IPS-NIHi7 (cell line): ENCODE results near the gene KIAA1671.

ENCODE experiments used
- DNase-seq: peaks from one replicate; pipeline ENCODE4 v3.0.0; 2012; ENCODE audit warnings: mixed read lengths; ENCODE audit errors: extremely low spot score

The KIAA1671 gene

DNA sequence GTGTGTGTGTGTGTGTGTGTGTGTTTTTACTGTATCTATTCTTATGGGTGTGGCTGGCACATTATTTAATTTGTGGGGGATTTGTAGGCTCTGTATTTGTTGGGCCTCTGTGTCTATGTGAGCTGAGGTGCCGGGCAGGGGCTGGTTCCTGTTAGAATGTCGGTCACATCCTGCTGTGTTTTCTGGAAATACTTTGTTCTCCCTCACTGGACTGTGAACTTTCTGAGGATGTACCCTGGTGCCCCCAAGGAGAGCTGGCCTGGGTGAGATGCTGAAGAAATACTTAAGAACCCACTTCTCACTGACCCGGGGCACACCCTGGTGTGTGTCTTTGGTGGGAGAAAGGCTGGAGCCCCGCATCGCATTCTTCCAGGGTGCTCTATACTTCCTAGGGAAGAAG is 28.6 kb downstream of the KIAA1671 start:
- no peak for DNase-seq

GRCh38 chr22:24981656-24982055 is 29.1 kb downstream of the KIAA1671 start:
- no peak for DNase-seq

- DNase-seq, result no peak
These were observed 30.0 kb downstream of the KIAA1671 start for GRCh38 chr22:24982301-24983056.

GRCh38 chr22:24983151-24983550 is 30.6 kb downstream of the KIAA1671 start:
- DNase-seq, result no peak

GRCh38 chr22:24984122-24984521 is 31.6 kb downstream of the KIAA1671 start:
- DNase-seq, result no peak

- DNase-seq, result no peak
These were observed 33.3 kb downstream of the KIAA1671 start for GRCh38 chr22:24985826-24986214.

GRCh38 chr22:24986816-24987215 is 34.3 kb downstream of the KIAA1671 start:
- DNase-seq, result no peak

GRCh38 chr22:24989135-24989534 is 36.6 kb downstream of the KIAA1671 start:
- DNase-seq, result no peak

- no peak for DNase-seq
These were observed 37.0 kb downstream of the KIAA1671 start for GRCh38 chr22:24989541-24989951.

GRCh38 chr22:24990344-24990905 is 37.9 kb downstream of the KIAA1671 start:
- no peak for DNase-seq

DNA sequence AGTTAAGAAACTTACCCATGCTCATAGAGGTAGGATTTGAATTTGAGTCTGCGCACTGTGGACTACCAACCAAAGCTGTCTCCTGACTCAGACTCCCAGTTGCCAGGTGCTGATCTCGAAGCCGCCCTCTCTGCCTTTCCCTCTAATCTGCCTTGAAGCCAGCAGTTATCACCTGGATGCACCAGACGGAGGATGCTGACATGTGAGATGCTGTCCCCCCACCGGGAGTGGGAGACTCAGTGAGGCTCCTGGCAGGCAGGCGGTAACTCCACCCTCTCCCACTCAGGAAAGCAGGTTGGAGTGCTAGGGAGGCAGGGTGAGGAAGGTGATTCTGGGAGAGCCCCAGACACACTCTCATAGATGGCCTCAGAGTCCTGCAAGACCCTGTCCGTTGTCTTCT is 40.4 kb downstream of the KIAA1671 start:
- DNase-seq, result no peak

- peak; percentile 58 for DNase-seq
These were observed 41.7 kb downstream of the KIAA1671 start for GRCh38 chr22:24994070-24994763.

- no peak for DNase-seq
These were observed 43.2 kb downstream of the KIAA1671 start for GRCh38 chr22:24995649-24996180.

DNA sequence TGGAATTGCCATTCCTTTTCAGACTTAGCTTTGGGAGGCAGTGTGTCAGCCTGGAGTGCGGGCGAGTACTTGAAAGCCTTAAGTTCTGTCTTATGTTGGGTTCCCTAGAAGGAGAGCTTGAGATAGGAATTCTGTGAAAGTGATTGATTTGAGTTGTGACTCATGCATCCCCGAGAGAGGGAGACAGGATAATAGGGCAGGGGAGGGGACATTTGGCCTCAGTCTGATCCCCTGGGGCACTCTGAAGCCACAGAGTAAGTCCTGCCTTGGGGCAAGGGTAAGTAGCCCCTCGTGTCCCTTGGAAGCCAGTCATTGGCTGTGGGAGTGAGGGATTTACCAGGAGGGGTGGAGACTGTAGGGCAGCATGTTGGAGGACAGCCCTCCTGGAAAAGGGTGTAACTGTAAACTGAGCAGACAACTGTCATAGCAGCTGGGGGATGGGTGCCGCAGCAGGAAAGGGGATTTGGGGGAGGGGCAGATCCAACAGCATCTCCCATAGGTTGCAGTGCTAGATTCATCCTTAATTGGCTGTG is 44.0 kb downstream of the KIAA1671 start:
- DNase-seq, result peak; percentile 87

DNA sequence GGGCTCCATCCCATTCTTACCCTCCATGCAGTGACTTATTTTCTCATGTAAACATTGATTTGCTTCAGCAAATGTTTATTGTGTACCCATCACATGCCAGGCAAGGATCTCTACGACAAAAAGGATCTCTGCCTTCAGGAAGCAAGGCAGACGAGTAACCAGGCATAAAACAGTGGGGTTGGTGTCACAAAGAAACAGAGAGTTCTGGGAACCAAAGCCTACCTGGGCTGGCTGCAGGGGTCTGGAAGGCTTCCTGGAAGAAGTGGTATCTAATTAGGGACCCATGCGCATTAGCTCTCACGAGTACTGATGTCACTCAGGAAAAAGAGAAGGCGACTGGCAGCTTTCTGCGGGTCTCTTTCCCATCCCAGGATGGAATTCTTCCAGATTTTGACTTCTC is 44.5 kb downstream of the KIAA1671 start:
- DNase-seq, result no peak

DNA sequence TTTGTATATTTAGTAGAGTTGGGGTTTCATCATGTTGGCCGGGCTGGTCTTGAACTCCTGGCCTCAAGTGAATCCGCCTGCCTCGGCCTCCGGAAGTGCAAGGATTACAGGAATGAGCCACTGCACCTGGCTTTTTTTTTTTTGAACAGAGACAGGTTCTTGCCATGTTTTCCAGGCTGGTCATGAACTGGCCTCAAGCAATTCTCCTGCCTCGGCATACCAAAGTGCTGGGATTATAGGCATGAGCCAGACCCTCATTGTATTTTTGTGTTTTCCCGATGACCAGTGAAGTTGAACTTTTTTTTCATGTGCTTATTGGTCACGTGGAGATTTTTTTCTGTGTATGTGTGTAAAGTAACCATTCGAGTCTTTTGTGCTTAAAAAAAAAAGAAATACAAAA is 48.2 kb downstream of the KIAA1671 start:
- no peak for DNase-seq

DNA sequence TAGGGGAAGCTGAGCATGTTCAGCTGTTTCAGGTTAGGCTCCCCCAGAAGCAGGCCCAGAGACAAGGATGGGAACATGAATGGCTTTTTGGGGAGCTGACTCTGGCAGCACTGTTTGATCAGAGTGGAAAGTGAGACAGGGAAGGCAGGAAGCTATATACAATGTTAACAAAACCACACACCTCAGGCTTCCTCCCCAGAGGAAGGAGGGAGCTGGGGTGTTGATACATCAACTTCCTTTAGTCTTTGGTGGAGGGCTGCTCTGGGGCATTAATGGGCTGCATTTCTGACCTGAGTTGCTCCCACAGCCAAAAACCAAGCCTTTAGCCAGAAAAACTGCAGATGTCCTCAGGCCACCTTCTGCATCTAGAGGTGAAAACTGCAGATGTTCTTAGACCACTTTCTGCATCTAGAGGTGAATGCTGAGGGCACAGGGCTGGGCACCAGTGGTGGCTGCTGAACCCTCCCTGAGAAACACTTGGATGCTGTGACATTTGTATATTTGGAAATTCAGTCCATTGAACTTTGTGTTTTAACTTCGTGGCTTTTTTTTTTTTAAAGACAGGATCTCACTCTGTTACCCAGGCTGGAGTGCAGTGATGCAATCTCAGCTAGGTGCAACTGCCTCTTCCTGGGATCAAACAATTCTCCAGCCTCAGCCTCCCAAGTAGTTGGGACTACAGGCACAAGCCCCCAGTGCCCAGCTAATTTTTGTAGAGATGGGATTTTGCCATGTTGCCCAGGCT is 49.9 kb downstream of the KIAA1671 start:
- DNase-seq, result no peak

DNA sequence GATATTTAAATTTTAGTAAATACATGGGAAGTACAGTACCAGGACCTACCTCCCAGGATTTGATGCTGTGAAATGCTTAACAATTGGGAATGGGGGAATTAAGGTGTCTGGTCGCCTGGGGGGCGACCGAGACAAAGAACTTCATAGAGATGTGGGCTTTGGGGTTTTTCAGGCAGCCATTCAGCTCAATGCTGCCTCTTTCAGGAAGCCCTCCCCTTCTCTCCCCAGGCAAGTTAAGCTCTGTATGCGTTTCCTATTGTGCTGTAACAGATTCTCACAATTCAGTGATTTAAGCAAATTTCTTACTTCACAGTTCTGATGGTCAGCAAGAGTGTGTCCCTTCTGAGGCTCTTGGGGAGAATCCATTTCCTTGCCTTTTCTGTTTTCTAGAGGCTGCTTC is 53.8 kb downstream of the KIAA1671 start:
- no peak for DNase-seq

DNA sequence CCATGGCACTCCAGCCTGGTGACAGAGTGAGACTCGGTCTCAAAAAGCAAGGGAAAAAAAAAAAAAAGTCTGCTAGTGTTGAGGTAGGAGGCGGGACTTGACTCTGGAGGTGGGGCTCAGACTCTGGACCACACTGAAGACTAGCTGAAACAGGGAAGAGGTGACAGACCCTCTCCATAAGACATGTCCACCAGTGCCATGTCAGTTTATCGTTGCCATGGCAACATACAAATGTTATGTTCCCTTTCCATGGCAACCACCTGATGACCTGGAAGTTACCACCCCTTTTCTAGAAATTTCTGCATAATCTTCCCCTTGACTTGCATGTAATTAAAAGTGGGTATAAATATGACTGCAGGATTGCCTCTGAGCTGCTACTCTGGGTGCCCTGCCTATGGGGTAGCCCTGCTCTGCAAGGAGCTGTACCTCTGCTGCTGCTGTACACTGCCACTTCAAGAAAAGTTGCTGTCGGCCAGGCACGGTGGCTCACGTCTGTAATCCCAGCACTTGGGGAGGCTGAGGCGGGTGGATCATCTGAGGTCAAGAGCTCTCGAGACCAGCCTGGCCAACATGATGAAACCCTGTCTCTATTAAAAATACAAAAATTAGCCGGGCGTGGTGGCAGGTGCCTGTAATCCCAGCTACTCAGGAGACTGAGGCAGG is 55.1 kb downstream of the KIAA1671 start:
- no peak for DNase-seq

GRCh38 chr22:25008666-25009065 is 56.1 kb downstream of the KIAA1671 start:
- DNase-seq, result no peak

- DNase-seq, result no peak
These were observed 60.2 kb downstream of the KIAA1671 start for GRCh38 chr22:25012741-25013143.
